Measurements from ENCODE around the gene ZNF768.

- TF ChIP-seq CTCF (IDR thresholded peaks at IDR 0.05), result no peak
- TF ChIP-seq EZH2 (IDR thresholded peaks at IDR 0.05), result no peak
- TF ChIP-seq EZH2phosphoT487 (IDR thresholded peaks at IDR 0.05), result no peak
Observed at GRCh38 chr16:30556125-30556473, 29.7 kb upstream of the ZNF768 start.

Data from neural progenitor cell (in vitro differentiated cells).